ENCODE data around the gene PDILT.

PDILT gene

GRCh38 chr16:20401475-20402016, 3.0 kb downstream of the PDILT start (continued):
- no peak for TF ChIP-seq ZNF184 (tag by site-specific recombination; IDR thresholded peaks at IDR 0.05)
- no peak for TF ChIP-seq SCRT2 (tag by site-specific recombination; IDR thresholded peaks at IDR 0.05)
- TF ChIP-seq, protein P1, sequence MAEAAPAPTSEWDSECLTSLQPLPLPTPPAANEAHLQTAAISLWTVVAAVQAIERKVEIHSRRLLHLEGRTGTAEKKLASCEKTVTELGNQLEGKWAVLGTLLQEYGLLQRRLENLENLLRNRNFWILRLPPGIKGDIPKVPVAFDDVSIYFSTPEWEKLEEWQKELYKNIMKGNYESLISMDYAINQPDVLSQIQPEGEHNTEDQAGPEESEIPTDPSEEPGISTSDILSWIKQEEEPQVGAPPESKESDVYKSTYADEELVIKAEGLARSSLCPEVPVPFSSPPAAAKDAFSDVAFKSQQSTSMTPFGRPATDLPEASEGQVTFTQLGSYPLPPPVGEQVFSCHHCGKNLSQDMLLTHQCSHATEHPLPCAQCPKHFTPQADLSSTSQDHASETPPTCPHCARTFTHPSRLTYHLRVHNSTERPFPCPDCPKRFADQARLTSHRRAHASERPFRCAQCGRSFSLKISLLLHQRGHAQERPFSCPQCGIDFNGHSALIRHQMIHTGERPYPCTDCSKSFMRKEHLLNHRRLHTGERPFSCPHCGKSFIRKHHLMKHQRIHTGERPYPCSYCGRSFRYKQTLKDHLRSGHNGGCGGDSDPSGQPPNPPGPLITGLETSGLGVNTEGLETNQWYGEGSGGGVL (tag by site-specific recombination; IDR thresholded peaks at IDR 0.05) = no peak
- TF ChIP-seq ZNF169 (tag by site-specific recombination; IDR thresholded peaks at IDR 0.05) = no peak
- no peak for TF ChIP-seq ZNF433 (tag by site-specific recombination; IDR thresholded peaks at IDR 0.05; ENCODE audit: low read depth)
- TF ChIP-seq, protein P2, sequence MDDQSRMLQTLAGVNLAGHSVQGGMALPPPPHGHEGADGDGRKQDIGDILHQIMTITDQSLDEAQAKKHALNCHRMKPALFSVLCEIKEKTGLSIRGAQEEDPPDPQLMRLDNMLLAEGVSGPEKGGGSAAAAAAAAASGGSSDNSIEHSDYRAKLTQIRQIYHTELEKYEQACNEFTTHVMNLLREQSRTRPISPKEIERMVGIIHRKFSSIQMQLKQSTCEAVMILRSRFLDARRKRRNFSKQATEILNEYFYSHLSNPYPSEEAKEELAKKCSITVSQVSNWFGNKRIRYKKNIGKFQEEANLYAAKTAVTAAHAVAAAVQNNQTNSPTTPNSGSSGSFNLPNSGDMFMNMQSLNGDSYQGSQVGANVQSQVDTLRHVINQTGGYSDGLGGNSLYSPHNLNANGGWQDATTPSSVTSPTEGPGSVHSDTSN (CRISPR knock-in tag; IDR thresholded peaks at IDR 0.05) = no peak
- TF ChIP-seq MYNN (tag by site-specific recombination; IDR thresholded peaks at IDR 0.05; ENCODE audit: borderline replicate concordance) = no peak
- TF ChIP-seq, protein P3, sequence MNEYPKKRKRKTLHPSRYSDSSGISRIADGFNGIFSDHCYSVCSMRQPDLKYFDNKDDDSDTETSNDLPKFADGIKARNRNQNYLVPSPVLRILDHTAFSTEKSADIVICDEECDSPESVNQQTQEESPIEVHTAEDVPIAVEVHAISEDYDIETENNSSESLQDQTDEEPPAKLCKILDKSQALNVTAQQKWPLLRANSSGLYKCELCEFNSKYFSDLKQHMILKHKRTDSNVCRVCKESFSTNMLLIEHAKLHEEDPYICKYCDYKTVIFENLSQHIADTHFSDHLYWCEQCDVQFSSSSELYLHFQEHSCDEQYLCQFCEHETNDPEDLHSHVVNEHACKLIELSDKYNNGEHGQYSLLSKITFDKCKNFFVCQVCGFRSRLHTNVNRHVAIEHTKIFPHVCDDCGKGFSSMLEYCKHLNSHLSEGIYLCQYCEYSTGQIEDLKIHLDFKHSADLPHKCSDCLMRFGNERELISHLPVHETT (tag by site-specific recombination; IDR thresholded peaks at IDR 0.05) = no peak
- TF ChIP-seq ZNF423 (tag by site-specific recombination; IDR thresholded peaks at IDR 0.05) = no peak
- no peak for TF ChIP-seq ZNF677 (tag by site-specific recombination; IDR thresholded peaks at IDR 0.05)

- Histone ChIP-seq H3K27ac (ENCODE audit: extremely low read depth, low read depth, low read length) (no peak overlapping the region), H3K4me1 (ENCODE audit: control insufficient read depth, insufficient read depth, low read length) (no peaks in the 10 kb centered on the region), H3K4me3 (ENCODE audit: low read depth, low read length) (no peak overlapping the region), H3K36me3 (ENCODE audit: control insufficient read depth in 2 of 2, insufficient read depth in 1 of 2, low read length in 2 of 2) (no peaks in the 10 kb centered on the region), H3K9me3 (ENCODE audit: control insufficient read depth, insufficient read depth, low read depth, low read length) (no peaks in the 10 kb centered on the region)
- ChIA-PET POLR2A (no interaction called here), CTCF (interaction anchor here (1.1 kb wide), 1 partner anchor 16 kb away, joined by 4 read pairs; no protein-coding TSS in a partner anchor)
- TF ChIP-seq ZEB2 (tag by site-specific recombination; IDR thresholded peaks at IDR 0.05) (no peak), ZNF223 (tag by site-specific recombination; IDR thresholded peaks at IDR 0.05) (no peak), ZNF416 (tag by site-specific recombination; IDR thresholded peaks at IDR 0.05) (no peak), ZNF311 (tag by site-specific recombination; IDR thresholded peaks at IDR 0.05; ENCODE audit: borderline replicate concordance) (no peak), MZF1 (tag by site-specific recombination; IDR thresholded peaks at IDR 0.05; ENCODE audit: borderline replicate concordance) (no peak), ZNF571 (tag by site-specific recombination; IDR thresholded peaks at IDR 0.05) (no peak), ZNF488 (tag by site-specific recombination; IDR thresholded peaks at IDR 0.05) (no peak), ZNF19 (tag by site-specific recombination; IDR thresholded peaks at IDR 0.05; ENCODE audit: low read depth) (no peak), ZNF274 (IDR thresholded peaks at IDR 0.05; ENCODE audit: low read length) (no peak), ZNF274 (tag by site-specific recombination; IDR thresholded peaks at IDR 0.05; ENCODE audit: borderline replicate concordance) (no peak), ZNF112 (tag by site-specific recombination; IDR thresholded peaks at IDR 0.05) (no peak), ZBTB49 (tag by site-specific recombination; IDR thresholded peaks at IDR 0.05; ENCODE audit: low read depth) (no peak)
- TF ChIP-seq, protein P4, sequence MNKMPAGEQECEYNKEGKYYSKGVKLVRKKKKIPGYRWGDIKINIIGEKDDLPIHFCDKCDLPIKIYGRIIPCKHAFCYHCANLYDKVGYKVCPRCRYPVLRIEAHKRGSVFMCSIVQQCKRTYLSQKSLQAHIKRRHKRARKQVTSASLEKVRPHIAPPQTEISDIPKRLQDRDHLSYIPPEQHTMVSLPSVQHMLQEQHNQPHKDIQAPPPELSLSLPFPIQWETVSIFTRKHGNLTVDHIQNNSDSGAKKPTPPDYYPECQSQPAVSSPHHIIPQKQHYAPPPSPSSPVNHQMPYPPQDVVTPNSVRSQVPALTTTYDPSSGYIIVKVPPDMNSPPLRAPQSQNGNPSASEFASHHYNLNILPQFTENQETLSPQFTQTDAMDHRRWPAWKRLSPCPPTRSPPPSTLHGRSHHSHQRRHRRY (tag by site-specific recombination; IDR thresholded peaks at IDR 0.05) = no peak
- TF ChIP-seq, protein P2 (CRISPR knock-in tag; IDR thresholded peaks at IDR 0.05) = no peak
These were observed 3.5 kb downstream of the PDILT start for GRCh38 chr16:20401066-20401465.

Measured in HEK293 (cell line).